WI38 (cell line): Measurements from ENCODE around the gene ESRRA.

Experiments
- H3K4me3 ChIP-seq: 2 replicates; pipeline ENCODE4 v1.5.1; 2011; ENCODE audit warnings: low read depth, mild to moderate bottlenecking, control low read depth, low read length
- TF ChIP-seq, protein P1 (sequence below): IDR thresholded peaks from 2 replicates; pipeline ENCODE4 v1.5.1; 2012; ENCODE audit warnings: low read depth, mild to moderate bottlenecking, control low read depth, low read length

Gene ESRRA

DNA sequence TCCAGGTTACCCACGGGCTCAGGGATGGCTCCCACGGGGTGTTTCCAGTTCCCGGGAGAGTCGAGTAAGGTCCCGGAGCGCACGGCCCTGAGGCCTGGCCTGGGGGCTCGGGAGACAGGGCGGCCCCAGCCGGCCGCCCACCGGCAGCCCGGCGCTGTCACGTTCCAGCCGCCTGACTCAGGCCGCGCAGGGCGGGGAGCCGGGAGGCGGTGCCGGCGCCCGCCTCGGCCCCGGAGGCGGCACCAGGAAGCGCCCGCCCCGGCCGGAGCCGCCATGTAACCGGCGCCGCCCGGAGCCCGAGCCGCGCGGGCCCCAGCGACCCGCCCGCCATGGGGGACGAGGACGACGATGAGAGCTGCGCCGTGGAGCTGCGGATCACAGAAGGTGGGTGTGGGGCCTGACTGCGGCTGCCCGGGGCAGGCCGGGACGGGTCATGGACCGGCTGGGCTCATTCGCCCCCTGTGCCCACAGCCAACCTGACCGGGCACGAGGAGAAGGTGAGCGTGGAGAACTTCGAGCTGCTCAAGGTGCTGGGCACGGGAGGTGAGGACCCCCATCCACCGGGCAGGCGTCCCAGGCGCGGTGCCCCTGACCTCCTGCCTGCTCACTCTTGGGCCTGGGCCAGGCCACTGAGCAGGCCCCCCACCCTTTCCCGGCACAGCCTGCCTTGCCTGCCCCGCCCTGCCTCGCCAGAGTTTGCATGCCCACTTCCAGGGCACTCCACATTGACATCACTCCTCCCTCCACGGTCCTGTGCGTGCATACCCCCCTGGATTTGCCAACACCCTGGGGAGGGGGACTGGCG is 53.8 kb downstream of the ESRRA start, which contains the start of gene RPS6KA4:
TSS of gene RPS6KA4 (plus strand) at position 256 of the 805 bp plus-strand sequence. CDS start at position 330, 74 bp downstream.
- TF ChIP-seq, protein P1, sequence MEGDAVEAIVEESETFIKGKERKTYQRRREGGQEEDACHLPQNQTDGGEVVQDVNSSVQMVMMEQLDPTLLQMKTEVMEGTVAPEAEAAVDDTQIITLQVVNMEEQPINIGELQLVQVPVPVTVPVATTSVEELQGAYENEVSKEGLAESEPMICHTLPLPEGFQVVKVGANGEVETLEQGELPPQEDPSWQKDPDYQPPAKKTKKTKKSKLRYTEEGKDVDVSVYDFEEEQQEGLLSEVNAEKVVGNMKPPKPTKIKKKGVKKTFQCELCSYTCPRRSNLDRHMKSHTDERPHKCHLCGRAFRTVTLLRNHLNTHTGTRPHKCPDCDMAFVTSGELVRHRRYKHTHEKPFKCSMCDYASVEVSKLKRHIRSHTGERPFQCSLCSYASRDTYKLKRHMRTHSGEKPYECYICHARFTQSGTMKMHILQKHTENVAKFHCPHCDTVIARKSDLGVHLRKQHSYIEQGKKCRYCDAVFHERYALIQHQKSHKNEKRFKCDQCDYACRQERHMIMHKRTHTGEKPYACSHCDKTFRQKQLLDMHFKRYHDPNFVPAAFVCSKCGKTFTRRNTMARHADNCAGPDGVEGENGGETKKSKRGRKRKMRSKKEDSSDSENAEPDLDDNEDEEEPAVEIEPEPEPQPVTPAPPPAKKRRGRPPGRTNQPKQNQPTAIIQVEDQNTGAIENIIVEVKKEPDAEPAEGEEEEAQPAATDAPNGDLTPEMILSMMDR, result no peak
- H3K4me3 ChIP-seq, result peak within 1 kb of the TSS; percentile 92

GRCh38 chr11:64359712-64360445 is 54.6 kb downstream of the ESRRA start:
- TF ChIP-seq, protein P1, result no peak
- H3K4me3 ChIP-seq, result peak overlapping the region; percentile 92

DNA sequence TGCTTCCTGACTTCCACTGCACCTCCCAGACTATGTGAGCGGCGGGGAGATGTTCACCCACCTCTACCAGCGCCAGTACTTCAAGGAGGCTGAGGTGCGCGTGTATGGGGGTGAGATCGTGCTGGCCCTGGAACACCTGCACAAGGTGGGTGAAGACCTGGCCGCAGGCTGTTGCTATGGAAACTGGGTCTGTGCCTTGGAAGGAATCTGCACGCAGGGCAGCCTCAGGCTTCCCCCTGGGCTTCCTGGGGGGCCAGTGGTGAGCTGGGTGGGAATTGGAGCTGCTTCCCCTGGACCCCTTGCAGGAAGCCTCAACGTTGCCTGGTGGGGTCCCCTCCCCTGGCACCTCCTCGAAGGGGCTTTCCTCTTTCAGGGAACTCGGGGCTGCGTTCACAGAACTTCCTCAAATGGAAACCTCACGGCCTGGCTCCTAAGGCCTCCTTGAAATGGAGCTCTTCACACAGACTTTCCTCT is 55.2 kb downstream of the ESRRA start:
- TF ChIP-seq, protein P1, result no peak
- H3K4me3 ChIP-seq, result no peak overlapping the region

DNA sequence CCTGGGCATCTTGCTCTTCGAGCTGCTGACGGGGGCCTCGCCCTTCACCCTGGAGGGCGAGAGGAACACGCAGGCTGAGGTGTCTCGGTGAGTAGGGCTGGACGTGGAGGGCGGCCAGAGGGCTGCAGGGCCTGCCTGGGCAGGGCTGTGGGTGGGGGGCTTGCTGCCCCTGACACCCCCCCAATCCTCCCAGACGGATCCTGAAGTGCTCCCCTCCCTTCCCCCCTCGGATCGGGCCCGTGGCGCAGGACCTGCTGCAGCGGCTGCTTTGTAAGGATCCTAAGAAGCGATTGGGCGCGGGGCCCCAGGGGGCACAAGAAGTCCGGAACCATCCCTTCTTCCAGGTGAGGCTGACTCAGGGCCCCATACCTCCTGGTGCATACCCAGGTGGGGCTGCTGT is 56.3 kb downstream of the ESRRA start:
- H3K4me3 ChIP-seq, result no peak overlapping the region
- TF ChIP-seq, protein P1, result no peak

DNA sequence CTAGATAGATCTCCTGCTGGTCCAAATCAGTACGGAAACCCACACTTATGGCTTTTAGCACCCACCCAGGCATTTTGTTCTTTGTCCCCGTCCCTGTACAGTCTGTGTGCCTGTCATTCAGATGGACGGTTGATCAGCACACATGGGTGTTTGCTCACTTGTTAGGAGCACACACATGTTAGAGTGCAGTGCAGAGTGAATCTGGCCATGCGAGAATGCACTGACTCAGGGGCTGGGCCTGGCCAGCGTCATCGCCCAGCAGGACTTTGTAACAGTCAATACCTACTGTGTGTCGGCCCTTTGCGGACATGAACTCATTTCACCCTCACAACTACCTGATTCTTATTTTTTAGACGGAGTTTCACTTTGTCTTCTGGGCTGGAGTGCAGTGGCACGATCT is 57.0 kb downstream of the ESRRA start:
- TF ChIP-seq, protein P1, result no peak
- H3K4me3 ChIP-seq, result no peak overlapping the region

DNA sequence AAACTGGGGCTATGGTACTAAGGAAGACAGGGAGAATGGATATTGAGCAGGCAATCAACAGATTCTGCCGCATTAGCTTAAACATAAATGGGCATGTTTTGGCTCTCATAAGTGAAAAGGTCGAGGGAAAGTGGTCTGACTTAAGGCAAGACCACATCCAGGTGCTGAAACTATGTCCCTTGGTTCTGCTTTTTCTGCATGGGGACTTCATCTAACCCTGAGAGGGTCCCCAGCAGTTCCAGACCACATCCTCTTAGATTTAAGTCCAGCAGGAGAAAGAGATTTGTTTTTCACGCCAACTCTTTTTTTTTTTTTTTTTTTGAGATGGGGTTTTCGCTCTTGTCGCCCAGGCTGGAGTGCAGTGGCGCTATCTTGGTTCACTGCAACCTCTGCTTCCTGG is 59.1 kb downstream of the ESRRA start:
- H3K4me3 ChIP-seq, result no peak overlapping the region
- TF ChIP-seq, protein P1, result no peak

DNA sequence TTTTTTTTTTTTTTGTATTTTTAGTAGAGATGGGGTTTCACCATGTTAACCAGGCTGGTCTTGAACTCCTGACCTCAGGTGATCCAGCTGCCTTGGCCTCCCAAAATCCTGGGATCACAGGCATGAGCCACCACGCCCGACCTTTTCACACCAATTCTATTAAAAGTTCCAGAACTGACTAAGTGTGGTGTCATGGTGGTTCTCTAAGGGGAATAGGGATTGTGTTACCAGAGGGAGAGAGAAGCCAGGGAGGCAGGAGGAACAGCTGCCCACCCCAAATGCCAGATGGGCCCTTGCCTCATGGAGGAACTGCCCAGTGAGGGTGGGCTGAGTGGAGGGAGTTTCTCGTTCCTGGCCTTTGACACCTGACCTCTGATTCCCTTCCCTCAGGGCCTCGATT is 59.6 kb downstream of the ESRRA start:
- TF ChIP-seq, protein P1, result no peak
- H3K4me3 ChIP-seq, result no peak overlapping the region
